ENCODE results near the gene P2RX1.

P2RX1 gene

GRCh38 chr17:3887804-3888203, 28.5 kb downstream of the P2RX1 start:
- DNase-seq (ENCODE audit: low read depth) = no peak

- DNase-seq (ENCODE audit: low read depth) = no peak
Measured at GRCh38 chr17:3887394-3887793, 28.9 kb downstream of the P2RX1 start.

- no peak for DNase-seq (ENCODE audit: low read depth)
Measured at GRCh38 chr17:3886776-3887175, 29.5 kb downstream of the P2RX1 start.

GRCh38 chr17:3885970-3886369, 30.3 kb downstream of the P2RX1 start:
- peak; percentile 77 for DNase-seq (ENCODE audit: low read depth)

GRCh38 chr17:3885271-3885670, 31.0 kb downstream of the P2RX1 start:
- no peak for DNase-seq (ENCODE audit: low read depth)

GRCh38 chr17:3884188-3884587, 32.1 kb downstream of the P2RX1 start:
- DNase-seq (ENCODE audit: low read depth) = no peak

GRCh38 chr17:3882276-3882675, 34.0 kb downstream of the P2RX1 start:
- no peak for DNase-seq (ENCODE audit: low read depth)

GRCh38 chr17:3880983-3881382, 35.3 kb downstream of the P2RX1 start:
- no peak for DNase-seq (ENCODE audit: low read depth)

- DNase-seq (ENCODE audit: low read depth) = peak; percentile 19
Measured at GRCh38 chr17:3879591-3880417, 36.5 kb downstream of the P2RX1 start.

- DNase-seq (ENCODE audit: low read depth) = peak; percentile 43
Measured at GRCh38 chr17:3879186-3879585, 37.1 kb downstream of the P2RX1 start.

GRCh38 chr17:3877220-3877619, 39.0 kb downstream of the P2RX1 start:
- no peak for DNase-seq (ENCODE audit: low read depth)

GRCh38 chr17:3875317-3875716, 40.9 kb downstream of the P2RX1 start:
- DNase-seq (ENCODE audit: low read depth) = no peak

- no peak for DNase-seq (ENCODE audit: low read depth)
Measured at GRCh38 chr17:3873862-3874261, 42.4 kb downstream of the P2RX1 start.

- DNase-seq (ENCODE audit: low read depth) = peak; percentile 37
Measured at GRCh38 chr17:3870871-3871306, 45.4 kb downstream of the P2RX1 start.

GRCh38 chr17:3867606-3868005, 48.7 kb downstream of the P2RX1 start:
- DNase-seq (ENCODE audit: low read depth) = no peak

GRCh38 chr17:3867106-3867505, 49.2 kb downstream of the P2RX1 start:
- no peak for DNase-seq (ENCODE audit: low read depth)

GRCh38 chr17:3866276-3866675, 50.0 kb downstream of the P2RX1 start:
- no peak for DNase-seq (ENCODE audit: low read depth)

GRCh38 chr17:3865176-3865575, 51.1 kb downstream of the P2RX1 start:
- DNase-seq (ENCODE audit: low read depth) = no peak

GRCh38 chr17:3864534-3864933, 51.7 kb downstream of the P2RX1 start:
- DNase-seq (ENCODE audit: low read depth) = no peak

- DNase-seq (ENCODE audit: low read depth) = no peak
Measured at GRCh38 chr17:3861761-3862681, 54.2 kb downstream of the P2RX1 start.

GRCh38 chr17:3860939-3861700, 55.1 kb downstream of the P2RX1 start:
- DNase-seq (ENCODE audit: low read depth) = no peak

- no peak for DNase-seq (ENCODE audit: low read depth)
Measured at GRCh38 chr17:3859940-3860339, 56.3 kb downstream of the P2RX1 start.
